ENCODE data around the gene CCDC167. TPM values are rescaled to one million over a fixed set of nuclear protein-coding genes. Genes with fewer than 3 reads are reported as not detected.

The CCDC167 gene
- total and polyA plus RNA-seq, 2 of the 8 experiments (the other 6 are each of a cell fraction or from before 2014, with no cell fraction given), result 11.0 to 26.5 TPM

DNA sequence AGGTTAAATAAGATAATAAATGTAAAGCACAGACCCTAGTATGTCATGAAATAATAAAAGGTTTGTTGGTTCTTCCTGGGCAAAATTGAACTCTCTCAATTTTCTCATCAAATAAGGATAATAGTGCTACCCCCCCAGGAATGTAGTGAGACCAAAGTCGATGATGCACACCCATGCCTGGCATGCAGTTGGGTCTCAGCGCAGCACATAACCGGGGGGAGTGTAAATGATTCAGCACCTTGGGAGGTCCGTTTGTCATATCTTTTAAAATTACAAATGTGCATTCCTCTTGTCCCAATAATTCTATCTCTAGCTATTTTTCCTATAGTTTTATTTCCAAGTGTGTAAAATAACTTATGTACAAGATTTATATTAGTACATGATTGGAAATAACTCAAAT is 31.3 kb upstream of the CCDC167 start (continued):
- TF ChIP-seq, protein P1, sequence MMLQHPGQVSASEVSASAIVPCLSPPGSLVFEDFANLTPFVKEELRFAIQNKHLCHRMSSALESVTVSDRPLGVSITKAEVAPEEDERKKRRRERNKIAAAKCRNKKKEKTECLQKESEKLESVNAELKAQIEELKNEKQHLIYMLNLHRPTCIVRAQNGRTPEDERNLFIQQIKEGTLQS (IDR thresholded peaks at IDR 0.05; ENCODE audit: insufficient read depth, low read depth, low read length), result no peak
- TF ChIP-seq SRF (IDR thresholded peaks at IDR 0.05; ENCODE audit: low read depth, low read length), result no peak
